Ascending aorta (tissue), 2 donors: Measurements from ENCODE around the gene PLCB1. TPM values are rescaled to one million over a fixed set of nuclear protein-coding genes. Genes with fewer than 3 reads are reported as not detected.
A peak's percentile ranks its signal among the peaks of the same experiment; 100 is the strongest.
"Not testable (repeated sequence)": the region's sequence is repeated elsewhere in the genome, so short reads cannot be mapped to it uniquely, and the experiment has no call there.

ENCODE experiments used
- DNase-seq, 2 donors: peaks; one replicate each; pipeline ENCODE4 v3.0.0-alpha.2; 2019; ENCODE audit warnings: low spot score in 2 of 2
- H3K27ac ChIP-seq, 2 donors: fragments of 200-600 bp; sonication (generic); one replicate each; pipeline ENCODE4 v1.5.1; 2016 to 2017; ENCODE audit warnings: mild to moderate bottlenecking in 1 of 2
- H3K27me3 ChIP-seq: fragments of 200-600 bp; sonication (generic); one replicate; pipeline ENCODE4 v1.5.1; 2017
- H3K36me3 ChIP-seq, 2 donors: fragments of 200-600 bp; sonication (generic); one replicate each; pipeline ENCODE4 v1.5.1; 2016
- H3K4me1 ChIP-seq, 2 donors: fragments of 200-600 bp; sonication (generic); one replicate each; pipeline ENCODE4 v1.5.1; 2016 to 2017; ENCODE audit warnings: mild to moderate bottlenecking in 1 of 2
- H3K4me3 ChIP-seq, 2 donors: fragments of 200-600 bp; sonication (generic); one replicate each; pipeline ENCODE4 v1.5.1; 2016 to 2017; ENCODE audit warnings: mild to moderate bottlenecking in 1 of 2
- H3K9me3 ChIP-seq, 2 donors: fragments of 200-600 bp; sonication (generic); one replicate each; pipeline ENCODE4 v1.5.1; 2016
- intact Hi-C: fragments of 100-400 bp; cut with DNase I; formaldehyde crosslinking; loops from one replicate; pipeline ENCODE4 v1.15.1; 2023
- total RNA-seq: library from RNA; depleted of rRNA; stranded (reverse); fragments of >200 nt; gene quantifications from one replicate; pipeline ENCODE4 v1.1.0, GENCODE V29; 2016
- TF ChIP-seq, protein P1 (sequence below), 3 experiments: fragments of 200-600 bp in 2 of 3; fragments of 450-650 bp in 1 of 3; sonication (generic) in 2 of 3; IDR thresholded peaks; one replicate each; pipeline ENCODE4 v1.5.1; 2016 to 2019; ENCODE audit warnings: antibody characterized with exemption in 3 of 3, mild to moderate bottlenecking in 1 of 3, moderate library complexity in 1 of 3

Gene PLCB1
- total RNA-seq, 1 donor from 2014 or later: 22.9 TPM

- peaks cover 0 to 8% of the 10 kb centered on the region in 2 donors for H3K4me1 ChIP-seq
- H3K27ac ChIP-seq: no peak overlapping the region
- intact Hi-C loops: no loop called here
Observed at GRCh38 chr20:8155229-8155628, 23.2 kb downstream of the PLCB1 start.

GRCh38 chr20:8155812-8156211 is 23.7 kb downstream of the PLCB1 start:
- intact Hi-C loops: no loop called here
- peak overlapping the region in 1 of 2 donors; percentile 33 for H3K27ac ChIP-seq
- H3K27me3 ChIP-seq: no peaks in the 10 kb centered on the region
- no peaks in the 10 kb centered on the region for H3K36me3 ChIP-seq
- no peak for DNase-seq
- no peak overlapping the region for H3K4me3 ChIP-seq
- peaks cover 0 to 8% of the 10 kb centered on the region in 2 donors for H3K4me1 ChIP-seq
- no peaks in the 10 kb centered on the region for H3K9me3 ChIP-seq
- TF ChIP-seq, protein P1, sequence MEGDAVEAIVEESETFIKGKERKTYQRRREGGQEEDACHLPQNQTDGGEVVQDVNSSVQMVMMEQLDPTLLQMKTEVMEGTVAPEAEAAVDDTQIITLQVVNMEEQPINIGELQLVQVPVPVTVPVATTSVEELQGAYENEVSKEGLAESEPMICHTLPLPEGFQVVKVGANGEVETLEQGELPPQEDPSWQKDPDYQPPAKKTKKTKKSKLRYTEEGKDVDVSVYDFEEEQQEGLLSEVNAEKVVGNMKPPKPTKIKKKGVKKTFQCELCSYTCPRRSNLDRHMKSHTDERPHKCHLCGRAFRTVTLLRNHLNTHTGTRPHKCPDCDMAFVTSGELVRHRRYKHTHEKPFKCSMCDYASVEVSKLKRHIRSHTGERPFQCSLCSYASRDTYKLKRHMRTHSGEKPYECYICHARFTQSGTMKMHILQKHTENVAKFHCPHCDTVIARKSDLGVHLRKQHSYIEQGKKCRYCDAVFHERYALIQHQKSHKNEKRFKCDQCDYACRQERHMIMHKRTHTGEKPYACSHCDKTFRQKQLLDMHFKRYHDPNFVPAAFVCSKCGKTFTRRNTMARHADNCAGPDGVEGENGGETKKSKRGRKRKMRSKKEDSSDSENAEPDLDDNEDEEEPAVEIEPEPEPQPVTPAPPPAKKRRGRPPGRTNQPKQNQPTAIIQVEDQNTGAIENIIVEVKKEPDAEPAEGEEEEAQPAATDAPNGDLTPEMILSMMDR (IDR thresholded peaks at IDR 0.05): no peak

More at GRCh38 chr20:8155229-8155628, 23.2 kb downstream of the PLCB1 start:
- TF ChIP-seq, protein P1 (IDR thresholded peaks at IDR 0.05): no peak
- Histone ChIP-seq H3K4me3 (no peak overlapping the region), H3K27me3 (no peaks in the 10 kb centered on the region), H3K9me3 (no peaks in the 10 kb centered on the region), H3K36me3 (no peaks in the 10 kb centered on the region)
- no peak for DNase-seq

DNA sequence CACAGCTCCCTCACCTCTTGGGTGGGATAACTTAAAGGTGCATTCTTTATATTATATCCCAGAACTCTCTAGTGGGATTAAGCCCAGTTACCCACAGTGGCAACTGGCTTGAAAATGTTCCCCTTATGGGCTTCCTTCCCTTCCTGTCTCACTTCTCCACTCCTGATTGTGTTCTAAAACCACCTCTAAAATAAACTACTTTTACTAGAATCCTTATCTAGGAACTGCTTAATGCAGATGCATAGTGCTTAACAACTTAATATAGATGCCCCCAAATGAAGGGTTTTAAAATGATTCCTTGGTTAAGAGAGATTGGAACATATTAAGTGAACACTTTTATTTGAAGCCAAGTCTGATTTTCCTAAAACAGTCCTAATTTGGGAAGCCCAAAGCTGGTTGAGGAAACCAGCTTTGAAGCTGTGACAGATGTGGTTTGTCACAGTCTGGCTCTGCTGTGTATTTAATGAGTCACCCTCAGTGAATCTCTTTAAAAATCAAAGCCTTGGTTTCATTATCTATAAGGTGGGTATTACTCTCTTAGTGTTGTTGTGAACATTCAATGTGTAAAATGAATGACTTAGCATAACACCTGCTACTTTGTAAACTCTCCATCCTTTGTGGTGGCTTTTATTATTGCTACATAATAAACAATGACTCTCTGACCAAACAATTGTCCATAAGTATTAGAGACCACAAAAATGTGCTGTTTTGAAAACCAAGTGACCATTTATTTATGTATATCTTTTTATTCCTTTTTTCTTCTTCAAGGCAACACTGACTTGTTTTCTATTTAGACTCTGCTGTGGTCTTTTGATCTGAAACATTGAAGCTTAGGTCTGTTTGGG is 24.4 kb downstream of the PLCB1 start:
- intact Hi-C loops: no loop called here
- Histone ChIP-seq H3K9me3 (no peaks in the 10 kb centered on the region), H3K36me3 (no peaks in the 10 kb centered on the region), H3K4me1 (peaks cover 0 to 8% of the 10 kb centered on the region in 2 donors), H3K27ac (peak overlapping the region in 1 of 2 donors; percentile 33), H3K27me3 (no peaks in the 10 kb centered on the region), H3K4me3 (no peak overlapping the region)
- DNase-seq: no peak
- TF ChIP-seq, protein P1 (IDR thresholded peaks at IDR 0.05): no peak

DNA sequence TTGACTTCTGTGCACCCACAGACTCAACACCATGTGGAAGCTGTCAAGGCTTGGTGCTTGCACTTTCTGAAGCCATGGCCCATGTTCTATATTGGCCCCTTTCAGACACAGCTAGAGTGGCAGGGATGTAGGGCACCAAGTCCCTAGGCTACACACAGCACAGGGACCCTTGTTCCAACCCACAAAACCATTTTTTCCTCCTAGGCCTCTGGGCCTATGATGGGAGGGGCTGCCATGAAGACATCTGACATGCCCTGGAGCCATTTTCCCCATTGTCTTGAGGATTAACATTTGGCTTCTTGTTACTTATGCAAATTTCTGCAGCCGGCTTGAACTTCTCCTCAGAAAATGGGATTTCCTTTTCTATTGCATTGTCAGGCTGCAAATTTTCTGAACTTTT is 27.2 kb downstream of the PLCB1 start:
- H3K36me3 ChIP-seq, intact Hi-C loops, H3K27me3 ChIP-seq, DNase-seq, H3K27ac ChIP-seq, H3K9me3 ChIP-seq, H3K4me1 ChIP-seq, H3K4me3 ChIP-seq: not testable (repeated sequence)

DNA sequence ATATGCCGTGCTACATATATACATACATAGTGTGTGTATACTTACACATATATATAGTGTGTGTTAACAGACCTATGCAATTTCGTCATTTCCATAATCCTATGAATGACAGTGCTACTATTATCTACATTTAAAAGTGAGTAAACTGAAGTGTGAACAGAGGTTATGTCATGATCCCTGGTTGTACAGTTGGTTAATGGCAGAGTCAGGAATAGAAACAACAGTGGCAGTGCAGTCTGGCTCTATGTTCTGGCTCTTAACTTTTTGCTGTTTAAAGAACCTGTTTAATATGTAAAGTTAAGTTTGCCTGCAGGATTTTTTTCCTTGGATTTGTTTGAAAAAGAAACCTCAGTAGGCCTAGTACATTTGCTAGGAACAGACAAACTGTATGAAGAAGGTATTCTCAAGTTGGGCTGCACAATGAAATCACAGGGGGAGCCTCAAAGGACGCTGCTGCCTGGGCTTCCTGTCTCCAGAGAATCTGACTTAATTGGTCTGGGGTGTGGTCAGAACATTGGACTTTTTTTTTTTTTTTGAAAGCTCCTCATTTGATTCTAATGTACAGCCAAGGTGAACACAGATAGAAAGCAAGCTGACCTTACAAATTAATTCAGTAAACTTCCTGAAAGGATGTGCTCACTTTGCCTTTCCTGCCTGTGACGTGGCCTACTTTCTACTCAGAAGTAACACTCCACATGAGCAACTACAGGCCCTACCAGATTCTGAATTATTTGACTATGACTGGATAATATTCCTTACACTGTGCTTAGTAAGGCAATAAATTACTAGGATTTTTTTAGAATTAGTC is 29.4 kb downstream of the PLCB1 start:
- Histone ChIP-seq H3K36me3 (no peaks in the 10 kb centered on the region), H3K9me3 (no peaks in the 10 kb centered on the region), H3K27me3 (no peaks in the 10 kb centered on the region), H3K27ac (no peak overlapping the region), H3K4me1 (no peaks in the 10 kb centered on the region), H3K4me3 (no peak overlapping the region)
- intact Hi-C loops: no loop called here
- TF ChIP-seq, protein P1 (IDR thresholded peaks at IDR 0.05): no peak
- DNase-seq: no peak

DNA sequence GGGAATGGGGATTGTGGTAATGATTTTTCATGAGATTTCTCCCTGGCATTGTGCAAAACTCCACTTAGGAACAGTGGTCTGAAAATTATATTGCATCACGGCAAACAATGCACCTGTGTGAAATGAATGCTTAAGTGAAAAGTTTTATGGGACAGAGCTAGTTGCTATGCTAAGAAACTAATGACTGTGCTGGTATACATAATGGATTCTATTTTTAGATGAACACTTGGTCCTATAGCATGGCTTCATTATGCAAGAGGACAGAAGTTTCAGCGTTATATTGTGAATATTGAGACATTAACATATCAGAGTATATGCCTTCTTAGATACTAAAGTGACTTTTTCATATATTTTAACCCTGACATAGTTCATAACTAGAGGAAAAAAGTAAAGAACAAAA is 30.5 kb downstream of the PLCB1 start:
- intact Hi-C loops: no loop called here
- no peak for DNase-seq
- no peaks in the 10 kb centered on the region for H3K27me3 ChIP-seq
- H3K27ac ChIP-seq: no peak overlapping the region
- no peaks in the 10 kb centered on the region for H3K9me3 ChIP-seq
- H3K4me3 ChIP-seq: no peak overlapping the region
- TF ChIP-seq, protein P1 (IDR thresholded peaks at IDR 0.05): no peak
- H3K4me1 ChIP-seq: no peaks in the 10 kb centered on the region
- no peaks in the 10 kb centered on the region for H3K36me3 ChIP-seq
